Stimulated activated CD8-positive, alpha-beta memory T cell treated with anti-CD3 and anti-CD28 coated beads, Interleukin-7, amount 100 ng/mL, for 24 hours (primary cell): ENCODE data around the gene MYOD1.
A peak's percentile ranks its signal among the peaks of the same experiment; 100 is the strongest.

Source experiments
- DNase-seq: peaks from one replicate; pipeline ENCODE4 v3.0.0-alpha.2; 2020; ENCODE audit warnings: low read depth

Gene MYOD1

DNA sequence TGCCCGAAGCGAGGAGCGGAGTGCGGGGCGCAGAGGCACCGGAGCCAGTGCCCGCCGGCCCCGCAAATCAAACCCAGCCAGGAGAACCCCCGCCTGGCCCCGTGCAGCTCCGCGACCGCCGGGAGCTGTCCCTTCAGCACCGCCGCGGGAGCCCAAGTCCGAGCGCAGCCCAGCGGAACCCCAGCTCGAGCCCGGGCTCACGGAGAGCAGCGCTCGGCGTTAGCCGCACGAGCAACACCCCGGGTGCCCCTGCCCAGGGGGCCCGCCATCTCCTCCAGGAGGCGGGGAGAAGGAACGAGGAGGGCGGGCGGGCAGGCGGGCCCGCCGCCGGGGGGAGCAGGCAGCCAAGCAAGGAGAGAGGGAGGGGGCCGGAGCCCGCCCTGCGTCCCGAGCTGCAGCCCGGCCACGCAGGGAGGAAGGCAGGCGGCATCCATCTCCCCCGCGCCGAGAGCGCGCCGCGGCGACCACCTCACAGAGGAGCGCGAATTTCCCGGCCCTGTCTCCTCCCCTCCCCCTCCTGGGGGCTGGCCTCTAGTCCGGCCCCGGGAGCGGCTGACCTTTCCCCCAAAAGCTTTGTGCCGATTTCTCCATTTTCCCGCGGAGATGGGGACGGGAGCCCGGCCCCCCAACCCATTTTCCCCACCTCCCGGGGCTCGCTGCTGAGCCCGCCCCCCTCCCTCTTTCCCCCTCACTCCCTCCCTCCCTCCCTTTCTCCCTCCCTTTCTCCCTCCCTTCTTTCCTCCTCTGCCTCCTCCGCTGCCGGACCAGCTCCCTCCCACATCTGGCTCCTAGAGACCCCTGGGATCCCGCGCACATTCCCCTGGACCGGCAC is 15.8 kb downstream of the MYOD1 start:
- peak; percentile 5 for DNase-seq

DNA sequence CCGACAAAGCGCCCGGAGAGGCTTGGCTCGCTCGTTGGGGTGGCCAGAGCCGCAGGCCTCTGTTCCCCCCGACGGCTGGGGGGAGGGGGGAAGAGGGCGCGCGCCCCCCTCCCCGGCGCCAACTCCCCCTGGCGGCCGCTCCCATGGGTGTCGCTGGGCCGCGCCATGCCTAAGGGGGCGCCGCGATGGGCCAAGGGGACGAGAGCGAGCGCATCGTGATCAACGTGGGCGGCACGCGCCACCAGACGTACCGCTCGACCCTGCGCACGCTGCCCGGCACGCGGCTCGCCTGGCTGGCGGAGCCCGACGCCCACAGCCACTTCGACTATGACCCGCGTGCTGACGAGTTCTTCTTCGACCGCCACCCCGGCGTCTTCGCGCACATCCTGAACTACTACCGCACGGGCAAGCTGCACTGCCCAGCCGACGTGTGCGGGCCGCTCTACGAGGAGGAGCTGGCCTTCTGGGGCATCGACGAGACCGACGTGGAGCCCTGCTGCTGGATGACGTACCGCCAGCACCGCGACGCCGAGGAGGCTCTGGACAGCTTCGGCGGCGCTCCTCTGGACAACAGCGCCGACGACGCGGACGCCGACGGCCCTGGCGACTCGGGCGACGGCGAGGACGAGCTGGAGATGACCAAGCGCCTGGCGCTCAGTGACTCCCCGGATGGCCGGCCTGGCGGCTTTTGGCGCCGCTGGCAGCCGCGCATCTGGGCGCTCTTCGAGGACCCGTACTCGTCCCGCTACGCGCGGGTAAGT is 16.6 kb downstream of the MYOD1 start:
- DNase-seq, result no peak

DNA sequence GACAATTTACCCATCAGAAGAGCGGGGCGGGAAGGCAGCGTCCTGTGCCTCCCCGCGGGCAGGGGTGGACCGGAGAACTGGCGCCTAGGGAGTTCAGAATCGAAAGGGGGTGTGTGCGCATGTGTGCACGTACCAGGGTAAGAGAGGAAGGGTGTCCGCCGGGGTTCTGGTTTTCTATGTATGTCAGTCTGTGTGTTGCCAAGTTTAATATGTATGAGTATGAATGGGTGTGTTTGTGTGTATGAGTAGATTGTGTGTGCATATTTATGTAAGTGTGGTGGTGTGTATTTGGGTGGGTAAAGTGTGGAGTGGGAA is 17.2 kb downstream of the MYOD1 start:
- DNase-seq, result no peak

DNA sequence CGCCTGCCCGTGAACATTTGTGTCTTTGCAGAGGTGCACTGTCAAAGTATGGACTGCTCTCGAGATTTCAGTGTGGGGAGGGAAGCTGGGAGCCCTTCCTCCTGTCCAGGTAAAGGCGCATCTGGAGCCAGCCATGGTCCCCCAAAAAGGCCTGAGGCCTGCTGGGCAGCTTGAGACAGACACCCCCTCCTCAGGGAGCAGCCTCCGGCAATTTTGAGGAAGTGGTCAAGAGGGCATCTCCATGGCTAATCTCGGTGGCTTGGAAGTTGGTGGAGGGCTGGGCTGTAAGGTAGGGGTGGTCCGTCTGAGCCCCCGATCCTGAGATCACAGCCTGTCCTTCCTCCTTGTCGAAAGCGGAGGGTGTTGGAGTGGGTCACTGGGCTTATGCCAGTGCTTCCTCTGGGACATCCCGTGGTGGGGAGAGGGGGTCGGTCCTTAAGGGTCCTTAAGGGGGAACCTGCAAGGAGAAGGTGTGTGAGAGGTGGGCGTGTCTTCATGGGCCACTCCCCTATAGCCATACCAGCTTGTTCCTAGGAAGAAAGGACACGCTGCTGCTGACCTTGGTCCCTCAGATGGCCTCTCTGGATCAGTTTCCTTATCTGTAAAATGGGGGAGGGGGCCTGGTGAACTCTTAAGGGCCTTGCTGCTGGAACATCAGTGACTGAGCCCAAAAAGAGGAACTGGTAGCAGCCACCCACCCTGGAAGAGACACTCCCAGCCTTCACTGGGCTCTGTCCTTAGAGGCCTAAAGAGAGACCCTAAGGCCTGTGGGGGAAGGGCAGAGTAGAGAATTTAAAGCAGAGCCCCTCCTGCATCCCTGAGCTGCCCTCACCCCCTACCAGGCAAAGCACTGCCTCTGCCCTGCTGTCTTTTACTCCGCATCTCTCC is 17.8 kb downstream of the MYOD1 start:
- no peak for DNase-seq

DNA sequence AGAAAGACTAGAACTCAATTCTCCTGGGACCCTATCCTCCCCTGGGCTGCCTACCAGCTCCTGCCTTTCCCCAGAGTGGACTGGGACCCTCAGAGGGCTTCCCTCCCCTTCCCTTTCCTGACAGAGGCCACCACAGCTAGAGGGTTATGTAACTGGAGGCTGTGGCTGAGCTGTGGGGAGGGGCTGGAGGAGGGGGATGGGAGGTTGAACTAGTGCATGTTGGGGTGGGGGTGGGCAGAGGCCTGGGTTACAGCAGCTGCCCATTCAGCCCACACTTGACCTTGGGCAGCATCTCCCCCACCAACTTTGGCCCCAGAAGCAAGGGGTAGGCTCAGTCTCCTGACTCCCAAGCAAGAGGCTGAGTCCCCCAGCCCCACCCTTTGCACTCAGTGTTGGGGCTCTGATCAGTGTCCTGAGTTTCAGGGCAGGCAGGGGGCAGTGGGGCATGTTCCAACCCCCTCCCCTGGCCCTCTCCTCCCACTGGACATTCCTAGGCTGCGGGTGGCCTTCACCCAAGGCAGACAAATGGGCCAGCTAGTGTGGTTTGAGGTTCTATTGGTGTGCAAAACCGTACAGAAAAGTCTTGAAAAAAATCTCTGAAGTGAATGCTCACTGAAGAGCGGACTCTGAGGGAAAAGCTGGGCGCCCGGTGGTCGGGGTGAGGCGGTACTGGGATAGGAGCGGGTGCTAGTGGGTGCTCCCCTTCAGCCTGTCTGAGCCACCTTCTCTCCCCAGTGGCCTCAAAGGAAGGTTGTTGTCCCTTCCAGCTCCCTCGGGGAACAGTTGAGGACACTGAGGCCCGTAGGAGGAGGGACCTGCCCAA is 19.0 kb downstream of the MYOD1 start:
- DNase-seq, result no peak

DNA sequence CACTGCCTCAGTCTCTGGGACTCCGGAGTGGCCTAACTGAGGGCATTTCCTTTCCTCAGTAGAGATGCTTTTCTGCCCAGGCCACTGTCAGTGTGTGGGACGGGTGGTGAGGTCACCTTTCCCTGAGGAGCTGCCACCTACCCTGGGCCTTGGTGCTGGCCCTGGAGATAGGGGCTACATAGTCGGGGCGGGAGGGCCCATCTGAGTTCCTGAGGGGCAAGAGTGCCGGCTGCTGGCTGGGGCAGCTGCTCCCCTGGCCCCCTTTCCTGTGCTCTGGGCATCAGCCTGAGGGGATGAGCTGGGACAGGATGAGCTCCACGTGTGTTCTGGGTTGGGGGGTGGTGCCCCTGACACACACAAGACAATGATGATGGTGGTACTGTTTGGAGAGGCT is 20.6 kb downstream of the MYOD1 start:
- no peak for DNase-seq

DNA sequence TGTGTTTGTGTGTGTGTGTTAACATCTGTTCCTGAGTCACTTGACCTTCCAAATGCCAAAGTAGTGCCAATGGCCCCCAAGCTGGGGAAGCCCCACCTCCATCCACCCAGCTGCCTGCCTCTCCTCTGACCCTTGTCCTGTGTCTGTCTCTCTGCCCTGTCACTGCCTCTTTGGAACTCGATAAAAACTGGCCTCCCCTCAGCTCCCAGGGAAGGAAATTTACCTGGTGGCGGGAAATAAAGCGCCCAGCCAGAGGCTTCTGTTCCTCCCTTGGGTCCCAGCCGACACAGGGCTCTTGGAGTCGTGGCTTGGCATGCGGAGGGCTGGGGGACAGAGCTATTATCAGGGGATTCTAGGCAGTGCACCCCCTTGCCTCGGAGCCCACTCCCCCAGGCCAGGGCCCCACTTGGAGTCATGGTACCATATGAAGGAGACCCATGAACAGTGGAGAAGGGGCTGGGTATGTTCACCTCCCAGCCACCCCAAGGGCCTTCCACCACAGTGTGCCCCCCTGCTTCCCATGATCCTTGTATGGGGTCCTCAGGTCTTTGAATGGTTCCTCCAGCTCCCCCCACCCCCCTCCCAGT is 21.4 kb downstream of the MYOD1 start:
- no peak for DNase-seq

DNA sequence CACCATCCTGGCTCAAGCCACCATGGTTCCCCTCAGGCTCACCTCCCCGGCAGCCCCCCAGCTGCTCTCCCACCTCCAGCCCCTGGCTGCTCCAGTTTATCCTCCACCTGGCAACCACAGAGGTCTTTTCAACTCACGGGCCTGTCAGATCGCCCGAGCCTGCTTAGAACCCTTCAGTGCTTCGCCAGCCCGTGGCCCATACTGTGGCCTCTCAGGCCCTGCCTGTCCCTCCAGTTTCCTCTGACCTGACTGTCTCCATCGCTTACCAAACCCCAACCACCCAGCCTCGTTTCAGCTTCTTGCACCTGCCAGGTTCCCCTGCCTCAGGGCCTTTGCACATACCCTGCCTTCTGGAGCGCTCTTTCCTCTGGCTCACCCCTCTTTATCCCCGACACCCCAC is 22.1 kb downstream of the MYOD1 start:
- no peak for DNase-seq

DNA sequence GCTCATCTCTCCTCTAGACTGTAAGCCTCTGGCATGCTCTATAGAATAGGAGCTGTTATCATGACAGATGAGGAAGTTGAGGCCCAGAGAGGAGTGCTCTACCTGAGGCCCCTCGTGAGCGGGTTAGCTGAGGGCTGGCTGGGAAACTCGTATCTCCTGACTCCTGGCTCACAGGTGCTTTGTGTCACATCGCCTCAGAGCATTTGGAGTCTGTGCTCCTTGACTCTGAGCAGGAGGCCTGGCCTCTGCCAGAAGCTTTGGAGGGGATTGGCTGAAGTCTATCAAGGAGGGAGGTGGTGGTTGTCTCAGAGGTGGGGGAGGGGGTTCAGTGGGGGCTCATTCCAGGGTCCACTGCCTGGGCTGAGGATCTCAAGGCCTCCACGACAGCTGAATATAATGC is 22.6 kb downstream of the MYOD1 start:
- no peak for DNase-seq

DNA sequence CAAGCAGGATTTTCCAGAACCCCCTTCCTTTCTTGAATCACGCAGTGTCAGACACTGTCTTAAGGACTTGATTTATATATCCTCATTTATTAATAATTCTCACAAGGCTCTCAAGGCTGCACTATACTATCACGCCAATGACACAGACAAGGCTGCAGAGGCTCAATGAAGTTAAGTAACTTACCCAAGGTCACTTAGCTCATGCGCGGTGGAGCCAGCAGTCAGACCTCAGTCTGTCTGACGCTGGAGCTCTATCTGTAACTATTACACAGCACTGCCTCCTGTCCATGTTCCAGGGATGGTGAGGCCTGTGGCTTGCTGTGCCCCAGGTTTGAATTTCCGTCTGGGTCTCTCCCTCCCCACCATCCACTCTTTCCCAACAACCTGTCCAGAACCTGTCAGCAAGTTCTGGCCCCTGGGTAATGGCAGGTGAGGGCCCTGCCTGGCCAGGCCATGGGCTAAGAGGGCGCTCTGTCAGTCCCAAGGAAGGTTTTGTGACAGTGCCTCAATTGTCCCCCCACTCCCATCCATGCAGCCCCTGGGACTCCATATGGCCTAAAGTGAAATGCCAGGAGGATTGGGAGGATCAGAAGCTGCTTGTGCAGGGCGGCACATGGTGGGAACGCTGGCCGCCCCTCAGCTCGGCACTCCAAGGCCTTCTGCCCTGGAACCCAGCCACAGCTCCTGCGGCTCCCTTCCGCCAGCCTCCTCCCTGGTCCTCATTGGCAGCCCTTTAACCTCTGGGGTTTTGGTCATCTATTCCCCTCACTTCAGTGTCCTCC is 23.8 kb downstream of the MYOD1 start:
- no peak for DNase-seq

DNA sequence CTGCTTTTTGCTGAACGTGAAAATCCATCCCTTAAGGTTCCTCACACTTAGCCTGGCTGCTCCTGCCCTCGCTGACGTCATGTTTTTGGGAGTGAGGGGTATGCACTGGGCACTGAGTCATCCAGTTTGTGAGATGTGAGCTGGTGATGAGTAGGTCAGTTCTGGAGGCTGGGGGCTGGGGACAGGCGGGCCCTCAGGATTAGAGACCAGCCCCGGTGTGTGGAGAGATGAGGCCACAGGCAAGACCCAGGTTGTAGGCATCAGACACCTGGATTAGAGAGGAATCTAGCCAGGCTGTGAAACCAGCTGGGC is 24.4 kb downstream of the MYOD1 start:
- no peak for DNase-seq

DNA sequence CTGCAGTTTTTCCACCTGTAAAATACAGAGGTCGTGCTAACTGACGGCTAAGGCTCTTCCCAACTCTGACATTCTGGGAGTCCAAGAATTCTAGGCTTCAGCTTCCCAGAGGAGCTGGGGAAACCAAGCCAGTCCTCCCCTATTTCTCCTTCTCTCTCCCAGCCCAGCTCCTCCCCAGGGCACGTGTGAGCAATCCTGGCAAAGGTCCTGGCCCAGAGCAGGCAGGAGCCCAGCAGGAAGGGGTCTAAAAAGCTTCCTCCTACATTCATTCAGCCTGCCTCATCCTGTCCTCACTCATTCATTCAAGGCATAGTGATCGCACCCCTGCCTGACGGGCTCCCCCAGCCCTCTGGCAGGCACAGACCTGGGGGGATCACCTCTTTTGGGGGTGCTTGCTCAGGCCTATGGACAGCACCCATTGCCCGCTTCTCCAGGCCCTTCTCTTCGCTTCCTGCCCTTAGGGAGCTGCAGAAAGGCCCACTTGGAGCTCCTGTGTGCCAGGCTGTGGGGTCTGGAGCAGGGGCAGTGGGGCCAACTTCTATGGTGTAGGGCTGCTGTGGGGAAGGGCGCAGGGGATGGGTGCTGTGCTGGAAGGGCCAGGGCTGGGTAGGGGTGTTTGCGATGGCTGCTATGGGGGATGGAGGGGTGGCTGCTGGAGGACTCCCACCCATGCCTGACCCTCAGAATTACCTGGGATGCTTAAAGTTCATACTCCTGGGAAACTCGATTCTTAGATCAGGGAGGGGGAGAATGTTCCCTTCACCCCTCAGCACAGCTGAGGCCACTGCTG is 25.0 kb downstream of the MYOD1 start:
- no peak for DNase-seq

DNA sequence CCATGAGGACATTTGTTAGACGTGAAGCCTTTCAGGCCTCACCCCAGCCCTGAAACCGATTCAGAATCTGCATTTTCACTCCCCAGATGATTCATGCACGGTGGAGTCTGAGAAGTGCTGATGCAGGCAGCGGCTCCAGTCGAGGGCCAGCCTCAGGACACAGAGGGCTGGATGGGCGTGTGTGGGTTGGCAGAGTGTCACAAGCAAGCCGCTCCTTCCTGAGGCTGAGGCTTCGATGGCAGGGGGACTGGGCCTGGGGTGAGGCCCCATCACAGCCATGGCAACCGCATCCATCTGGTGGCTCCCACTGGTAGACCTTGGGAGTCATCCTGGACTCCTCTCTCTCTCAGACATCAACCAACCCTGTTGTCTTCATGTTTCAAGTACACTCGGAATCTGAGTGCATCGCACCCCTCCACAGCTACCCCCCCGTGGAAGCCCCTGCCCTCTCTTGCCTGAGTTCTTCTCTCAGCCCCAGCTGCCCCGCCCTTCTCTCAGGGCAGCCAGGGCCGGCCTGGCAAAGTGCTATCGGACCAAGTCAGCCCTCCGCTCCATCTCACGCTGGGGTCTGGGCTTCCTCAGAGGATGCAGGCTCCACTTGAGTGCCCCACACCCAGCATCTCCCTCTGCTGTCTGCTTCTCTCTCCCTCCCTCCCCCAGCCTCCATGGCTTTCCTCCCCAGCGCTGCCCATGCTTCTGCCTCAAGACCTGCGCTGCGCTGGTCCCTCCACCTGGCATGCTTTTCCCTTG is 25.8 kb downstream of the MYOD1 start:
- DNase-seq, result no peak

DNA sequence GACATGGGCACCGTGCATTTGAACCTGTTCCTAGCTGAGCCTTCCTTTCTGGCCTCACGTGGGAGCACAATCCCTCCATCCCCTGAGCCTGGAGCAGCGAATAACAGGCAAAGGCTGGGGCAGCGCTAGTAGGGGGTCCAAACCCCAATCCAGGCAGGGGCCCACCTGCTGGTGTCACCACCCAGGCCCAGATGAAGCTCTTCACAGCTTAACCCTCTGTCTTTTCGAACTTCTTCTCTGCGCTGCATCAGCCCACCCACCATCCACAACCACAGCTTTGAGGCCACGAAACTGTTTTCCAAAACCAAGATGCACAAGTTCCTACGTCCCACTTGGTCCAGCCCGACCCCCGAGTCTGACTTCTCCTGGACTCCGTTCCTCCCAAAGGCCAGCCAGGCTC is 26.7 kb downstream of the MYOD1 start:
- no peak for DNase-seq

DNA sequence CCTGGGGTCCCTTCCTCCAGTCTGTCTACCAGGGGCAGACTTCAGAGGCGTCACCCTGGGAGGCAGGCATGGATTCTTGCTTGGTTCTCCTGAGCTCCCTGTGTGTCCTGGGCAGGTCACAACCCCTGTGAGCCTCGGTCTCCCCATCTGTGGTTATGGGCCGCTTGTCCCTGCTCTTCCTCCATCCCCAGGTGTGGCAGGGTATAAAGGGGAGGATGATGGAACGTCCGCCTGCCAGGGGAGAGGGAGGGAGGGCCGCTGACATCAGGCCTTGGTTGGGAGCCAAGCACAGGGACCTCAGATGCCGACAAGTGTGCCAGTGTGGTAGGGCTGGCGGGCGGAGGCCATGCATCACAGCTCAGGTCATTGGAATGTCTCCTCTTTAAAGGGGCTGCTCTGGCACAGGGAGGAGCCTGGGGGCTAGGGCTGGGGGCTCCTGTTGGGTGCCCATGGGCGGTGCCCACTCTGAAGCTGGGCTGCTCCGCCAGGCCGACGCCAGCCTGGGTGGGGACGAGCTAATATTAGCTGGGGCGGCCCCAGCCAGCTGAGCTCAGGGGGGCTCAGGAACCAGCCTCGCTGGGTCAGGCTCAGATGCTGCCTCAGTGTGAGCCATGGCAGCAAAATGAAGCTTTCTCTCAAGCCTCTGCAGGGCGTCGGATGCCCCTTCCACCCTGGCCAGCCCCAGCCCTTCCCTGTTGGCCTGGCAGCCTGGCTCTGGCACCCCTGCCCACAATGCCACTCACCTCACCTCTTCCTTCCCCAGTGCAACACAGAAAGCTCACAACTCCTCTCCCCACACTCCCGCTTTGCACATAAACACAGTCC is 28.0 kb downstream of the MYOD1 start:
- DNase-seq, result no peak

DNA sequence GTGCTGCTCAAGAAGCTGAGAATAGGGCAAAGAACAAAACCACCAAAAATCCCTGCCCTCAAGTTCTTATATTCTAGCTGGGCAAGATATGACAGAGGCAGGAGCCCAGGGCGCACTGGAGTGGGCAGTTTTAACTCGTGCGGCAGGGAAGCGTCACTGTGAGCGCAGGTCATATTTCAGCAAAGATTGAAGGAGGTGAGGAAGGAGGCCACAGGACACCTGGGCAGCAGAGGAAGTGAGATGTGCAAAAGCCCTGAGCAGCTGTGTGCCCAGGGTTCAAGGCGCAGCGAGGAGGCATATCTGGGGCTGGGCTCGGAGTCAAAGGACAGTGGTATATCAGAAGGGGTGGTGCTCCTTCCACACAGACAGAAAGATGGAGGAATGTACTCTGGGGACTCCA is 28.7 kb downstream of the MYOD1 start:
- DNase-seq, result no peak

DNA sequence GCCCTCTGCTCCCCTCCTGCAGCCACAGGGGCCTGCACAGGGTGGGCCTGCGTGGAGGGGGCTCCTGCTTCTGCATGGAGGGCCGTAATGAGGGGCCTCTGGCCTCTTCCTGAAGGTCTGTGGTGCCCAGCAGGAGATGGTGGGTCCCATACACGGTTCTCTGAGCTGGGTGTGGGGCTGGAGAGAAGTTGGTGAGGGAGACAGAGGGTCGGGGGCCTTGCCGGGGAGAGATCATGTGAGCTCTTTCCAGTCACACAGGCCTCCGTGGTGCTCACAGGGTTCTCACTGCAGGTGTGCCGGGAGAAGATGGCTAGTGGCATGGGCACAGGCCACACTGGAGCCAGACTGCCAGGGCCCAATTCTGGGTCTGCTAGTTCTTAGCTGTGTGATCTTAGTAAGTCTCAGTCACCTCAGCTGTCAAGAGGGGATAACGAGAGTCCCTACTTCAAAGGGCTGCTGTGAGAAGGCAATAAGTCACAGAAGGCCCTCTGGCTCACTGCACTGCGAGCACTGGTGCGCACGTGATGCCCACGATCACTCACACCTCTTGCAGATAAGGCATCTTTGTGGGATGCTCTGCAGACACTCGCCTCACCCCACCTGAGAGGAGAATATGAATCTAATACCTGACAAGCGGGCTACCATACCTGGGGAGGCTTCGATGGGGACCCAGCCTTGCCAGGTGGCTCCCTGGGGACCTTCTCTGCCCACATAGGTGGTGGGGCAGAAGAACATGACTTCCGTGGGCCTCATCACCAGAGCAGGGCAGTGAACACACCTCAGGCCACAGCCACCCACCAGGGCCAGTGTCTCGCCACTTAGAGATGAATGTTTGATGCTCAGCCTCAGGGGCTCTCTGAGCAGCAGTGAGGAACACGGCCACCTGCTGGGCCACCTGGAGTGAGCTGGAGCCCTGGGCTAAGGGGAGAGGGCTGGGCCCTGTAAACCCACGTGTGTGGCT is 29.7 kb downstream of the MYOD1 start:
- DNase-seq, result no peak
